Hepatocyte (in vitro differentiated cells): ENCODE results near the gene AGAP1. TPM values are rescaled to one million over a fixed set of nuclear protein-coding genes. Genes with fewer than 3 reads are reported as not detected.
A peak's percentile ranks its signal among the peaks of the same experiment; 100 is the strongest.

Source experiments
- DNase-seq: peaks from one replicate; pipeline ENCODE4 v3.0.0-alpha.2; 2016; ENCODE audit warnings: low spot score
- H2AFZ ChIP-seq: fragments of 200-600 bp; sonication (generic); 2 replicates; pipeline ENCODE4 v1.6.0; 2016; ENCODE audit warnings: antibody characterized with exemption, mild to moderate bottlenecking
- H3K27ac ChIP-seq: fragments of 200-600 bp; sonication (generic); 2 replicates; pipeline ENCODE4 v1.5.1; 2016; ENCODE audit warnings: mild to moderate bottlenecking
- H3K27me3 ChIP-seq: fragments of 200-600 bp; sonication (generic); 2 replicates; pipeline ENCODE4 v1.6.1; 2016
- H3K36me3 ChIP-seq: fragments of 200-600 bp; sonication (generic); replicated peaks from 2 replicates; pipeline ENCODE4 v1.5.1; 2016; ENCODE audit warnings: low read depth; ENCODE audit not compliant: insufficient read depth
- H3K4me1 ChIP-seq: fragments of 200-600 bp; sonication (generic); 2 replicates; pipeline ENCODE4 v1.5.1; 2016; ENCODE audit warnings: mild to moderate bottlenecking, moderate library complexity; ENCODE audit not compliant: insufficient read depth
- H3K4me2 ChIP-seq: fragments of 200-600 bp; sonication (generic); 2 replicates; pipeline ENCODE4 v1.6.0; 2016
- H3K4me3 ChIP-seq: fragments of 200-600 bp; sonication (generic); 2 replicates; pipeline ENCODE4 v1.5.1; 2016; ENCODE audit warnings: mild to moderate bottlenecking
- H3K79me2 ChIP-seq: fragments of 200-600 bp; sonication (generic); 2 replicates; pipeline ENCODE4 v1.6.0; 2017; ENCODE audit warnings: mild to moderate bottlenecking
- H3K9me2 ChIP-seq: fragments of 200-600 bp; sonication (generic); replicated peaks from 2 replicates; pipeline ENCODE4 v1.6.0; 2017; ENCODE audit warnings: mild to moderate bottlenecking; ENCODE audit not compliant: insufficient read depth
- H3K9me3 ChIP-seq: fragments of 200-600 bp; sonication (generic); 2 replicates; pipeline ENCODE4 v1.5.1; 2016; ENCODE audit warnings: low read depth, mild to moderate bottlenecking
- H4K20me1 ChIP-seq: fragments of 200-600 bp; sonication (generic); 2 replicates; pipeline ENCODE4 v1.6.0; 2016; ENCODE audit warnings: mild to moderate bottlenecking; ENCODE audit not compliant: insufficient read depth, poor library complexity, severe bottlenecking
- EZH2 ChIP-seq: fragments of 200-600 bp; sonication (generic); IDR thresholded peaks from 2 replicates; pipeline ENCODE4 v1.6.1; 2016; ENCODE audit warnings: antibody characterized with exemption, mild to moderate bottlenecking, borderline replicate concordance
- EZH2phosphoT487 ChIP-seq: fragments of 200-600 bp; sonication (generic); IDR thresholded peaks from one replicate; pipeline ENCODE4 v1.6.1; 2018; ENCODE audit warnings: antibody characterized with exemption, mild to moderate bottlenecking, low read depth, moderate library complexity; ENCODE audit not compliant: unreplicated experiment, severe bottlenecking
- WGBS: methylation state at CpG from one replicate; pipeline ENCODE4 v1.1.6; 2016; ENCODE audit warnings: low lambda C conversion rate; ENCODE audit errors: missing lambda C conversion rate; 5-methylcytosine and 5-hydroxymethylcytosine counted together
- polyA plus RNA-seq: library from polyadenylated mRNA; unstranded; fragments of >200 nt; fragmentation: Nextera tagmentation; extraction: Ambion mirVana; gene quantifications from 2 replicates; pipeline ENCODE4 v1.2.1, GENCODE V29; 2016
- total RNA-seq: library from RNA; depleted of rRNA; stranded (reverse); fragments of >200 nt; gene quantifications from 2 replicates; pipeline ENCODE4 v1.2.3, GENCODE V29; 2014
- TF ChIP-seq, protein P1 (sequence below): fragments of 200-600 bp; sonication (generic); IDR thresholded peaks from 2 replicates; pipeline ENCODE4 v1.5.1; 2016; ENCODE audit warnings: antibody characterized with exemption, mild to moderate bottlenecking; ENCODE audit not compliant: poor library complexity

Gene AGAP1
- total and polyA plus RNA-seq, 2 experiments from 2014 or later, result 12.1 to 20.0 TPM

- WGBS, result 82% methylated on average over 11 of the region's 11 CpGs
- Histone ChIP-seq H2AFZ (no peak overlapping the region), H3K9me3 (no peaks in the 10 kb centered on the region), H3K27ac (no peak overlapping the region), H4K20me1 (peaks cover 56% of the 10 kb centered on the region), H3K79me2 (peaks cover 86% of the 10 kb centered on the region), H3K9me2 (no peaks in the 10 kb centered on the region), H3K4me1 (no peaks in the 10 kb centered on the region), H3K36me3 (no peaks in the 10 kb centered on the region), H3K4me2 (no peak overlapping the region), H3K4me3 (no peak overlapping the region), H3K27me3 (no peaks in the 10 kb centered on the region)
- TF ChIP-seq EZH2phosphoT487 (no peak), EZH2 (no peak)
- TF ChIP-seq, protein P1, sequence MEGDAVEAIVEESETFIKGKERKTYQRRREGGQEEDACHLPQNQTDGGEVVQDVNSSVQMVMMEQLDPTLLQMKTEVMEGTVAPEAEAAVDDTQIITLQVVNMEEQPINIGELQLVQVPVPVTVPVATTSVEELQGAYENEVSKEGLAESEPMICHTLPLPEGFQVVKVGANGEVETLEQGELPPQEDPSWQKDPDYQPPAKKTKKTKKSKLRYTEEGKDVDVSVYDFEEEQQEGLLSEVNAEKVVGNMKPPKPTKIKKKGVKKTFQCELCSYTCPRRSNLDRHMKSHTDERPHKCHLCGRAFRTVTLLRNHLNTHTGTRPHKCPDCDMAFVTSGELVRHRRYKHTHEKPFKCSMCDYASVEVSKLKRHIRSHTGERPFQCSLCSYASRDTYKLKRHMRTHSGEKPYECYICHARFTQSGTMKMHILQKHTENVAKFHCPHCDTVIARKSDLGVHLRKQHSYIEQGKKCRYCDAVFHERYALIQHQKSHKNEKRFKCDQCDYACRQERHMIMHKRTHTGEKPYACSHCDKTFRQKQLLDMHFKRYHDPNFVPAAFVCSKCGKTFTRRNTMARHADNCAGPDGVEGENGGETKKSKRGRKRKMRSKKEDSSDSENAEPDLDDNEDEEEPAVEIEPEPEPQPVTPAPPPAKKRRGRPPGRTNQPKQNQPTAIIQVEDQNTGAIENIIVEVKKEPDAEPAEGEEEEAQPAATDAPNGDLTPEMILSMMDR, result no peak
- DNase-seq, result peak; percentile 31
These were observed 48.2 kb downstream of the AGAP1 start for GRCh38 chr2:235541838-235542549.

DNA sequence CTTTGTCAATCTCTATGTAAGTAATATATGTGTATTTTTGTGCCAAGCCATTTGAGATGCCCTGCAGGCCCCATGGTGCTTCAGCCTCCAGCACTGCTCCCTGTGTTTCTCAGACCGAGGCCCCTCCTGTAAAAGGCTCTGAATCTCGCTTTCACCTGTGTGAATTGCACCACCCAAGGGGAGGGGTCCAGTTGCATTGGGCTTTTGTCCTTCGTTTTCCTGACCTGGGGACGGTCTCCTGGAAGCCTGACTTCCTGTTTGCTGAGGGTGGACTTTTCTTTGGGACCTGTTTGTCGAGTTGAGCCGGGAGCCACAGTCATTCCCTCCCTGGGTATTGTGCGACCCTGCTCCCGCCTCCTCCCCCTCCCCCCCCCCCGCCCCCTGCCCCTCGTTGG is 48.9 kb downstream of the AGAP1 start:
- DNase-seq, result peak; percentile 35
- no peak overlapping the region for H3K4me3 ChIP-seq
- no peaks in the 10 kb centered on the region for H3K9me3 ChIP-seq
- TF ChIP-seq EZH2 (no peak), EZH2phosphoT487 (no peak)
- TF ChIP-seq, protein P1, result no peak
- no peaks in the 10 kb centered on the region for H3K27me3 ChIP-seq
- peaks cover 57% of the 10 kb centered on the region for H4K20me1 ChIP-seq
- no peaks in the 10 kb centered on the region for H3K9me2 ChIP-seq
- H3K4me2 ChIP-seq, result no peak overlapping the region
- H3K4me1 ChIP-seq, result no peaks in the 10 kb centered on the region
- WGBS, result 27% methylated on average over 7 of the region's 10 CpGs
- H3K36me3 ChIP-seq, result no peaks in the 10 kb centered on the region
- no peak overlapping the region for H2AFZ ChIP-seq
- H3K79me2 ChIP-seq, result peaks cover 84% of the 10 kb centered on the region
- no peak overlapping the region for H3K27ac ChIP-seq

DNA sequence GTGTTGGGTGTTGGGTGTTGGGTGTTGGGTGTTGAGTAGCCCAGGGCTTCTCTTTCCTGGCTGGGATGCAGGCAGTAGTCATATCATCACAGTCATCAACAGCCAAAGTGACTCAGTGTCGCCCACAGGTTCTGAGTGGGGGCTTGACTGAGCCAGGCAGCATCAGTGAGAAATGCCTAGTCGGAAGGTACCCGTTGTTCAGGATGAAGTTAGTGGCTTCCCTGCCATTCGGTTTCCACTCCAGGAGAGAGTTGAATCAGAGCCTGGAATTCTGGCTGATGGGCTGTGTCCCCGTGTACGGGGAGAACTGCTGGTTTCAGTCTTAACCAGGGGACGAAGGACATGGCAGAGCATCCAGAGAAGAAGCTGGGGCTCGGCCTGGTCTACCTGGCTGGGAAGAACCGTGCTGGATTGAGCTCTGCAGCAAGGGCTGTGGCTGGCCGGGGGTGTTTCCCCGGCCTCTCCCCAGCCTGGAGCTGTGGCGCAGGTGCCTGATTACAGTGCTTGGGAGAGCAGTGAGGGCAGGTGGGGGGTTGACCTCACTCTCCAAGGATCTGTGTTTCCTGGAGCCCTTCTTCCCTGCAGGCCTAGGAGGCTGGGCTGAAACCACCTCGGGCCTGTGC is 49.4 kb downstream of the AGAP1 start:
- Histone ChIP-seq H3K4me1 (no peaks in the 10 kb centered on the region), H3K36me3 (no peaks in the 10 kb centered on the region), H4K20me1 (peaks cover 54% of the 10 kb centered on the region), H3K4me2 (no peak overlapping the region), H3K9me2 (no peaks in the 10 kb centered on the region), H3K4me3 (no peak overlapping the region), H3K27ac (no peak overlapping the region), H2AFZ (no peak overlapping the region), H3K27me3 (no peaks in the 10 kb centered on the region), H3K9me3 (no peaks in the 10 kb centered on the region), H3K79me2 (peaks cover 83% of the 10 kb centered on the region)
- TF ChIP-seq, protein P1, result no peak
- TF ChIP-seq EZH2phosphoT487 (no peak), EZH2 (no peak)
- WGBS, result 79% methylated on average over 13 of the region's 13 CpGs
- DNase-seq, result no peak
